Stimulated activated naive CD4-positive, alpha-beta T cell (primary cell): ENCODE measurements around the gene MYBPC3.

Source experiments
- DNase-seq, 6 experiments: peaks; one replicate each; lab custom pipeline; 2025; lab: John Stamatoyannopoulos, UW

Gene MYBPC3

GRCh38 chr11:47384498-47384897, 32.0 kb upstream of the MYBPC3 start:
- no peak for DNase-seq

DNA sequence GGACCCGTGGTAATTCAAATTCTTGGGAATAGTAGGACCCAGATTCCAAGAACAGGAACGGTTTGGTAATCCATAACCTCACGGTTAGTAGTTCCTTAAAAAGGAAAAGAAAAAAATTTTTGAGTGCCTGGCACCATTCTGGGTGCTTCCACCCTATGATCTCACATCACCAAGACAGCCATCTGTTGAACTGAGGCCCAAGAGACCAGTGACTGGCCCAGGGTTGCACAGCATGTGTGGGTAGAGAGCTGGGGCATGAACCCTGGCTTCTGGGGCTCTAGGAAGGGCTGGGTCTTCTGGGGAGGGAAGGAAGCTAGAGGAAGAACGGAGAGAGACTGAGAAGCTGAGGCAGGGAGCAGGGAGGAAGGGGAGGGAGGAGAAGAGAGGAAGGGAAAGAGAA, 30.6 kb upstream of the MYBPC3 start:
- DNase-seq: no peak

DNA sequence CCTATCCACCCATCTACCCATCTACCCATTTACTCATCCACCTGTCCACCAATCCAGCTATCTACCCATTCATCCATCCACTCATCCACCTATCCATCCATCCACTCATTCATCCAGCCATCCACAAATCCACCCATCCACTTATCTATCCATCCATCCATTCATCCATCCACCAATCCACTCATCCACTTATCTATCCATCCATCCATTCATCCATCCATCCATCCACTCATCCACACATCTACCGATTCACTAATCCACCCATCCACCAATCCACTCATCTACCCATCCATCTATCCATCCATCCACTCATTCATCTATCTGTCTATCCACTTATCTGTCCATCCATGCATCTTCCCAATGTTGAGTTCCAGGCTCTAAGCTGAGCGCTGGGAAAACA, 27.6 kb upstream of the MYBPC3 start:
- no peak for DNase-seq

GRCh38 chr11:47379317-47379716, 26.8 kb upstream of the MYBPC3 start:
- DNase-seq: no peak

DNA sequence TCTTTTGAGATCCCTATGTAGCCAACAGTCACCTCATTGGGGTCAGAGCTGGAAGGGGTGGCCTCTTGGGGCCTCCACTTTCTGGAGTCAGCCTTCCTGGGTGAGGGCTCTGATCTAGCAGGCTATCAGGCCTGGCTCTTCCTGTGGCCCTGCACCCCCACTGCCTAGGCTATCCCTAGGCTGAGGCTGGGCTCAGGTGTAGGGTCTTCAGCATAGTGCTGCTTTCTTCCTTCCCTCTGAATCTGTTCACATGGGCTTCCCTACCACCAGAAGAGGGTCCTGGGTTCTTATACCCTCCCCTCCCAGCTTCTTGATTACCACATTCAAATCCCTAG, 26.3 kb upstream of the MYBPC3 start:
- no peak for DNase-seq

DNA sequence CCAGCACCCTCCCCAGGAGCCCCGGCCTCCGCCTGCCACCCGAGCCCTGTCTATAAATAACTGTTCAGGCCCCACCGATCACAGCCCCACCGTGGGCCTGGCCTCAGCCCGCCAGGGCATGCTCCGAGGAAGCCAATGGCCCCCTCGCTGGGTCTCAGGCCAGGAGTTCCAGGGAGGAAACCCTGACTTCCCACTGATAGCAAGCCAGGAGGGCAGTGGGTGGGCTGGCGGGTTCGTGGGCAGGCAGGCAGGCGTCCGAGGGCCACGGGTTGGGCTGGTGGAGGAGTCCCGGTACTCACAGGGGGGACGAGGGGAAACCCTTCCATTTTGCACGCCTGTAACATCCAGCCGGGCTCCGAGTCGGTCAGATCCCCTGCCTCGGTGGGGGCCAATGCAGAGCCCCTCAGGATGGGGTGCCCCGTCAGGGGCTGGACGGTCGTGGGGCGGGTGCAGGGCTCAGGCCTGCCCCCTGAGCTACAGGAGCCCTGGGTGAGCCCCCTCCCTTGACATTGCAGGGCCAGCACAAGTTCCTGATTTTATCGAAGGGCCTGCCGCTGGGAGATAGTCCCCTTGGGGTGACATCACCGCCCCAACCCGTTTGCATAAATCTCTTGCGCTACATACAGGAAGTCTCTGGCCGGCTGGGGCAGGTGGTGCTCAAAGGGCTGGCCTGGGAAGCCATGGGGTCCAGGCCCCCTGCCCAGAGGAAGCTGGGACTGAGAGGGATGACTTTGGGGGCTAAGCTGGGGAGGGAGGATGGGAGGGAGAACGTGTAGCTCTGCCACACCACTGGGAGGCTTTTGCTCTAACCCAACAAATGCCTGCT, 25.7 kb upstream of the MYBPC3 start, which contains the start of gene SPI1:
Gene SPI1 (minus strand): TSS at position 538 of the 826 bp plus-strand sequence. CDS start 194 bp downstream, at position 344.
- DNase-seq: no peak

DNA sequence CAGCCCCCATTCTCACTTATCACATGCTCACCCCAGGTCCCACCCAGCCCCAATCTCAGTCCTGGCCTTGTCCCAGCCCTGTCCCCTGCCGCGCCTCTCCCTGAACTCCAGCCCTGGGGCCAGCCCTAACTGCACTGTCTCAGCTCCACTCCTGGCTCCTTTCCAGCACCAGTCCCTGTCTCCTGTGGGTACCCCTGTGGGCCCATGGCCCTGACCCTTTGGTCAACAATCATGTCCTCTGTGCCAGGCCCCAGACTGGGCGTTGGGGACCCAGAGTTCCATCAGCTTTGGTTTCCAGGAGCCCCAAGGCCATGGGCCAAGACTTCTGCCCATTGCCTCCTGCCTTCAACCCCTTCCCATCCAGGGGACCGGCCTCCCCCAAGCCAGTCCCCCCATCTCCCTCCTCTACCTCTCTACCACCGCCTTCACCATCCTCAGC, 25.1 kb upstream of the MYBPC3 start:
- DNase-seq: no peak

GRCh38 chr11:47376525-47377371, 24.2 kb upstream of the MYBPC3 start:
- no peak for DNase-seq

DNA sequence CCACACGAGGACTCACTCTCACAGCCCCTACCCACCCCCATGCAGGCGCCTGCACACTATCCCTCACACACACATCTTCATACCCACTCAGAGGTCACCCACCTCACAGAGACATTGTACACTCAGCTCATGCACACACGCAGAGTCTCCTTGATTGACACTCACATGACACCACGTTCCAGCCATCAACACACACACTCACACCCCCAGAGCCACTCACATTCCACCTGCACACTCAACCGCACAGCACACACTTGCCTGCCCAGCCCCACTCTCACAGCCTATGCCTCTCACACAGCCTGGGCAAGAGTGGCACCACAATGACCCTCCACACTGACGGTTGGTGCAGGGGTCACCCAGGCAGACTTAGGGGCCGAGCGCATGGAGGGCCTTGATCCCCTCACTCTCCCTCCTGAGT, 23.6 kb upstream of the MYBPC3 start:
- DNase-seq: no peak

GRCh38 chr11:47375546-47376085, 23.1 kb upstream of the MYBPC3 start:
- no peak for DNase-seq

- DNase-seq: no peak
Measured at GRCh38 chr11:47375020-47375419, 22.5 kb upstream of the MYBPC3 start.

DNA sequence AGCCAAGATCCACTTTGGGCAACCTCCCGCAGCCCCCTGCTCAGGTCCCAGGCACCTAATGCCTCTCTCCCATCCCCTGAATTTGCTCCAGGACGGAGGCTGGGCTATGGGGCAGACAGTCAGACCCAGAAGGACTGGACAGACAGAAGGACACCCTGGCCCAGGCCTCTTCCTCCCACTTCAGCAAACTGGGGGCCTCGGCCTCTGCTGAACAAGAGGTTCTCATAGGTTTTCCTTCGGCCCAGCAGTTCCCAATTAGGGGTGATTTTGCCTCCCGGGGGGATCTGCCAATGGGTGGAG, 22.2 kb upstream of the MYBPC3 start:
- no peak for DNase-seq

GRCh38 chr11:47373876-47374719, 21.6 kb upstream of the MYBPC3 start:
- DNase-seq: peak; percentile 62 to 87 (median 78)

DNA sequence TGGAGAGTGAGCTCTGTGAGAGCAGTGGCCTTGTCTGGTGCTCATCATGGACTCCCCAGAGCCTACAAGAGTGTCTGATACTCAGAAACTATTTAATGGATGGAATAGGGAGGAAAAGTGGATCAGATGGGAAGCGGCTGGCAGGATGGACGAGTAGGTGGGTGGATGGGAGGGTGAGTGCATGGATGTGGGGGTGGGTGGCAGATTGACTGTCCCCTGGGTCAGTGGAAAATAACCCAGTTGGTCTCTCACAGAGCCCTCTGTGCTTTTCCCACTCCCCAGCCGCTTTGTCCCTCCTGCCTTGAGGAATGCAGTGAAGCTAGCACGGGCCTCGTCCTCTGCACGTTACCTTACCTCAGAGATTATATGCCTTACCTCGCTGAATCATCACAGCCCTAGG, 19.9 kb upstream of the MYBPC3 start:
- DNase-seq: no peak

DNA sequence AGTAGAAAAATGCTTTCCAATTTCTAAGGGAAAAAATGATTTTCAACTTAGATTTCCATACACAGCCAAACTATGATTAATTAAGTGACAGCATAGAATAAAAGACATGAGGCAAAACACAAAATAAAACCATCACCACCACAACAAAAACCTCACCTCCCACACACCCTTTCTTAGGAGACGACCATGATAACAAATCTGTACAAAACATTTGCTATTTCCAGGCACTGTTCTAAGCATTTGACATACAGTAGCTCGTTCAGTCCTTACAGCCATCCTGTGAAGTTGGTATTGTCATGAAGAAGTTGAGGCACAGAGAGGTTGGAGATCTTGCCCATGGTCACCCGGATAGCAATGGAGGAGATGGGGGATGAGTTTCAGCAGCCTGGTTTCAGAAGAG, 17.2 kb upstream of the MYBPC3 start:
- DNase-seq: no peak

DNA sequence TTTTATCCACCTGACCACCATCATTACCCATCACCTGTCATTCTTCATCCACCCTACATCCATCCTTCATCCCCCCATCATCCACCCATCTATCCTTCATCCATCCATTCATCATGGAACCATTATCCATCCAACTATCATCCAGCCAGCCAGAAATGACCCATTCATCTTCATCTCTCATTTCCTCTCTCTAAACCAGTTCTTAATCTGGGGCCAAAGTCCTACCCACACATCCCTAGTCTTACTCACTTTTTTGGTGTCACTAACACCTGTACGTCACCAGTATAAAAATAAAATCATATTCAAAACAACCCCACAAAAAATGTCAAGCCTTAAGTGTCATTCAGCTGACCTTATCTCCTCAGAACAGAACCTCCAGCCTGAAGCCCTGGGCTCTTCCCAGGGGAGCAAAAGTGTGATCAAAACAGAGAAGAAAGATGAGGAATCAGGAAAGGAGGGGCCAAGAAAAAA, 13.6 kb upstream of the MYBPC3 start:
- DNase-seq: no peak

DNA sequence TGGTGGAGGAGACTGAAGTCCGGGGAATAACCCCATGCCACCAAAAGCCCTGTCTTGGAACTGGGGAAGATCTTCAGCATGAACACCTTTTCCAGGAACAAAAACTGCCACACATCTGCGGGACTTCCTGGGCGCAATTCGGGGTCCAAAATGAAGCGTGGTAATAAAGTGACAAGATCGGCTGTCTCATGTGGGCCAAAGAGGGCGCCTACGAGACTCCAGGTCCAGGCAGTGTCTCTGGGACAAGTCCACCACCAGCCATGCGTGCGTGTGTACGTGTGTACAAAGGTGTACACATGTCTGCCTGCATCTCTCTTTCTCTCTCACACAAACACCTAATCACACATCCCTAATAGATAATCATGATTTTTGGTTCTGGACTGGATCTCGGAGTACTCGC, 8.9 kb upstream of the MYBPC3 start:
- no peak for DNase-seq

DNA sequence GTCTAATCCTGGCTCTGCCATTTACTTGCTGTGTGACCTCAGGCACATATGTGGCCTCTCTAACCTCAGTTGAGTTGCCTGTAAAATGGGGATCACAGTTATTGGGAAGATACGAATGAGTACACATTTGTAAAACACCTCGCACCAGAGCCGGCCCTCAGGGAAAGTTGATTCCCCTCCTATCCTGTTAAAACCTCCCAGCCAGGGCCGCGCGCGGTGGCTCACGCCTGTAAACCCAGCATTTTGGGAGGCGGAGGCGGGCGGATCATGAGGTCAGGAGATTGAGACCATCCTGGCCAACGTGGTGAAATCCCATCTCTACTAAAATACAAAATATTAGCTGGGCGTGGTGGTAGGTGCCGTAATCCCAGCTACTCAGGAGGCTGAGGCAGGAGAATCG, 7.8 kb upstream of the MYBPC3 start:
- DNase-seq: no peak

GRCh38 chr11:47359586-47359985, 7.1 kb upstream of the MYBPC3 start:
- DNase-seq: peak in 1 of 6 experiments; percentile 8

DNA sequence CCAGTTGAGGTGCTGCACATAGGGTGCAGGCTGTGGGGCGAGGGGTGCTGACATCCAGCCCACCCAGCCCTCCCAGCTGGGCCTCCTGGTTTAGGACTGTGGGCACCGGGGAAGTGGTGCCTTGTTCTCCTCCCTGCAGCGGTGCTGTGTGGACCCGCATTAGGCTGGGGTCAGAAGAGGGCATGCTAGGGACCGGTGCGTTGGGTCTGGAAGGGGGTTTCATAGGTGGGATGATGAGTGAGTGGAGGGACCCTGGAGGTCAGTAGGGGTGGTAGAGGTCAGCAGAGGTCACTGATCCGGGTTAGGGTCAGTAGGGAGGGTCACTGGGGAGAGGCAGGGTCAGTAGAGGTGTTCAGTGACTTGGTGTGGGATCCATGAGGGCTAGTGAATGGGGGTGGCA, 6.7 kb upstream of the MYBPC3 start:
- no peak for DNase-seq

GRCh38 chr11:47358731-47359051, 6.2 kb upstream of the MYBPC3 start:
- no peak for DNase-seq
